NAMALWA (cell line): ENCODE measurements around the gene PPM1M.

Source experiments
- DNase-seq: peaks from one replicate; pipeline ENCODE4 v3.0.0-alpha.2; 2015; ENCODE audit warnings: low spot score

Gene PPM1M

GRCh38 chr3:52297242-52298148 lies 51.9 kb downstream of the PPM1M start:
- DNase-seq, result no peak

- no peak for DNase-seq
Observed at GRCh38 chr3:52298149-52299098, 52.9 kb downstream of the PPM1M start.

- no peak for DNase-seq
Observed at GRCh38 chr3:52299247-52299878, 53.8 kb downstream of the PPM1M start.
